Mesodermal cell (in vitro differentiated cells): ENCODE results near the gene DHX29. TPM values are rescaled to one million over a fixed set of nuclear protein-coding genes. Genes with fewer than 3 reads are reported as not detected.

Experiments
- H3K27ac ChIP-seq: 2 replicates; pipeline ENCODE4 v1.7.0; 2013; ENCODE audit warnings: mild to moderate bottlenecking, low read depth, low read length, moderate library complexity; ENCODE audit not compliant: severe bottlenecking
- H3K36me3 ChIP-seq: 2 replicates; pipeline ENCODE4 v1.7.1; 2013; ENCODE audit warnings: mild to moderate bottlenecking, low read length, moderate library complexity; ENCODE audit not compliant: control insufficient read depth, insufficient read depth
- H3K4me1 ChIP-seq: one replicate; pipeline ENCODE4 v1.7.1; 2013; ENCODE audit warnings: mild to moderate bottlenecking, low read length; ENCODE audit not compliant: insufficient read depth, control insufficient read depth, poor library complexity, severe bottlenecking
- H3K4me3 ChIP-seq: 2 replicates; pipeline ENCODE4 v1.7.0; 2013; ENCODE audit warnings: low read length, control low read depth, mild to moderate bottlenecking; ENCODE audit not compliant: insufficient read depth, poor library complexity, severe bottlenecking; ENCODE audit errors: extremely low read depth
- H3K9me3 ChIP-seq: 2 replicates; pipeline ENCODE4 v1.7.1; 2013; ENCODE audit warnings: mild to moderate bottlenecking, low read length, moderate library complexity; ENCODE audit not compliant: control insufficient read depth
- whole genome bisulfite sequencing, 2 experiments: methylation state at CpG; one replicate each; pipeline ENCODE4 v1.1.5; 2013; ENCODE audit warnings: missing lambda C conversion rate in 2 of 2; ENCODE audit not compliant: insufficient coverage in 2 of 2; 5-methylcytosine and 5-hydroxymethylcytosine counted together
- polyA plus RNA-seq, 2 experiments: library from polyadenylated mRNA; stranded (reverse); fragments of 50-300 nt; gene quantifications; one replicate each; pipeline ENCODE4 v1.2.3, GENCODE V29; 2013

The DHX29 gene
- 18.0 TPM for polyA plus RNA-seq (2013, experiment 1 of 2)
- 20.6 TPM for polyA plus RNA-seq (2013, experiment 2 of 2)

- peaks cover 13% of the 10 kb centered on the region for H3K4me1 ChIP-seq
- peak within 1 kb of the TSS; percentile 63 for H3K4me3 ChIP-seq
- 1% methylated on average over 42 to 46 of the region's 62 CpGs for WGBS, 2 experiments
- H3K9me3 ChIP-seq: no peaks in the 10 kb centered on the region
- peaks cover 17% of the 10 kb centered on the region for H3K36me3 ChIP-seq
- peak within 1 kb of the TSS; percentile 97 for H3K27ac ChIP-seq
Measured at GRCh38 chr5:55307383-55308253, at the start of gene DHX29, which contains the start of gene MTREX. Gene DHX29 (minus strand): TSS chr5:55307694. CDS start chr5:55307573, 121 bp downstream. Gene MTREX (plus strand): TSS chr5:55307989. CDS start chr5:55308014, 25 bp downstream.

- H3K27ac ChIP-seq: no peak overlapping the region
- no peak overlapping the region for H3K4me3 ChIP-seq
- H3K9me3 ChIP-seq: no peaks in the 10 kb centered on the region
- whole genome bisulfite sequencing, 2 experiments: 87 to 93% methylated on average over 3 to 4 of the region's 4 CpGs
- H3K4me1 ChIP-seq: no peaks in the 10 kb centered on the region
- H3K36me3 ChIP-seq: peaks cover 71% of the 10 kb centered on the region
Measured at GRCh38 chr5:55356896-55357295, 49.4 kb upstream of the DHX29 start.

- H3K4me1 ChIP-seq: no peaks in the 10 kb centered on the region
- no CpG with 5 or more reads among the region's 1 CpG for WGBS, 2 experiments
- no peak overlapping the region for H3K4me3 ChIP-seq
- peaks cover 77% of the 10 kb centered on the region for H3K36me3 ChIP-seq
- H3K27ac ChIP-seq: no peak overlapping the region
- peaks cover 4% of the 10 kb centered on the region for H3K9me3 ChIP-seq
Measured at GRCh38 chr5:55350754-55351153, 43.3 kb upstream of the DHX29 start.

- Histone ChIP-seq H3K36me3 (peaks cover 60% of the 10 kb centered on the region), H3K27ac (no peak overlapping the region), H3K9me3 (peaks cover 6% of the 10 kb centered on the region), H3K4me1 (no peaks in the 10 kb centered on the region), H3K4me3 (no peak overlapping the region)
- 83 to 86% methylated on average over 1 to 2 of the region's 3 CpGs for WGBS, 2 experiments
Measured at GRCh38 chr5:55347786-55348185, 40.3 kb upstream of the DHX29 start.

- Histone ChIP-seq H3K36me3 (peaks cover 63% of the 10 kb centered on the region), H3K27ac (no peak overlapping the region), H3K4me3 (no peak overlapping the region), H3K9me3 (peaks cover 6% of the 10 kb centered on the region), H3K4me1 (no peaks in the 10 kb centered on the region)
- 90 to 100% methylated on average over 1 to 3 of the region's 4 CpGs for WGBS, 2 experiments
Measured at GRCh38 chr5:55345327-55345726, 37.8 kb upstream of the DHX29 start.

- Histone ChIP-seq H3K4me3 (no peak overlapping the region), H3K36me3 (peaks cover 58% of the 10 kb centered on the region), H3K27ac (no peak overlapping the region), H3K4me1 (no peaks in the 10 kb centered on the region), H3K9me3 (peaks cover 6% of the 10 kb centered on the region)
- no CpG with 5 or more reads among the region's 2 CpGs for WGBS, 2 experiments
Measured at GRCh38 chr5:55344392-55344992, 37.0 kb upstream of the DHX29 start.

- H3K4me3 ChIP-seq: no peak overlapping the region
- H3K36me3 ChIP-seq: peaks cover 51% of the 10 kb centered on the region
- H3K27ac ChIP-seq: no peak overlapping the region
Measured at GRCh38 chr5:55343609-55344008, 36.1 kb upstream of the DHX29 start.

GRCh38 chr5:55343107-55343506 is 35.6 kb upstream of the DHX29 start:
- WGBS, 2 experiments: 94% methylated on average over 3 of the region's 4 CpGs; no CpG with 5 or more reads in 1 of the 2 experiments
- H3K27ac ChIP-seq: no peak overlapping the region
- peaks cover 47% of the 10 kb centered on the region for H3K36me3 ChIP-seq
- no peak overlapping the region for H3K4me3 ChIP-seq
- peaks cover 6% of the 10 kb centered on the region for H3K9me3 ChIP-seq
- H3K4me1 ChIP-seq: no peaks in the 10 kb centered on the region

More at GRCh38 chr5:55343609-55344008, 36.1 kb upstream of the DHX29 start:
- H3K9me3 ChIP-seq: peaks cover 6% of the 10 kb centered on the region
- no CpG with 5 or more reads among the region's 1 CpG for WGBS, 2 experiments
- H3K4me1 ChIP-seq: no peaks in the 10 kb centered on the region

- no peak overlapping the region for H3K27ac ChIP-seq
- peaks cover 20% of the 10 kb centered on the region for H3K36me3 ChIP-seq
- H3K9me3 ChIP-seq: no peaks in the 10 kb centered on the region
- 100% methylated on average over 1 to 2 of the region's 5 CpGs for whole genome bisulfite sequencing, 2 experiments
- no peaks in the 10 kb centered on the region for H3K4me1 ChIP-seq
- H3K4me3 ChIP-seq: no peak overlapping the region
Measured at GRCh38 chr5:55338810-55339243, 31.3 kb upstream of the DHX29 start.

GRCh38 chr5:55338092-55338613 is 30.7 kb upstream of the DHX29 start:
- Histone ChIP-seq H3K27ac (no peak overlapping the region), H3K36me3 (peaks cover 24% of the 10 kb centered on the region)
- no CpG with 5 or more reads among the region's 2 CpGs for WGBS, 2 experiments

More at GRCh38 chr5:55338092-55338613, 30.7 kb upstream of the DHX29 start:
- H3K9me3 ChIP-seq: no peaks in the 10 kb centered on the region
- no peak overlapping the region for H3K4me3 ChIP-seq
- no peaks in the 10 kb centered on the region for H3K4me1 ChIP-seq
